ENCODE results near the gene EMILIN3. TPM values are rescaled to one million over a fixed set of nuclear protein-coding genes. Genes with fewer than 3 reads are reported as not detected.

The EMILIN3 gene
- total RNA-seq, 4 donors from 2014 or later = 0.40 to 1.5 (median 0.90) TPM

- 93% methylated on average over 4 of the region's 7 CpGs; no CpG with 5 or more reads in 1 of the 2 donors for WGBS, 2 donors (ENCODE audit: low coverage in 1 of 2)
- H3K4me3 ChIP-seq = no peak overlapping the region
- DNase-seq = no peak
- TF ChIP-seq, protein P1, sequence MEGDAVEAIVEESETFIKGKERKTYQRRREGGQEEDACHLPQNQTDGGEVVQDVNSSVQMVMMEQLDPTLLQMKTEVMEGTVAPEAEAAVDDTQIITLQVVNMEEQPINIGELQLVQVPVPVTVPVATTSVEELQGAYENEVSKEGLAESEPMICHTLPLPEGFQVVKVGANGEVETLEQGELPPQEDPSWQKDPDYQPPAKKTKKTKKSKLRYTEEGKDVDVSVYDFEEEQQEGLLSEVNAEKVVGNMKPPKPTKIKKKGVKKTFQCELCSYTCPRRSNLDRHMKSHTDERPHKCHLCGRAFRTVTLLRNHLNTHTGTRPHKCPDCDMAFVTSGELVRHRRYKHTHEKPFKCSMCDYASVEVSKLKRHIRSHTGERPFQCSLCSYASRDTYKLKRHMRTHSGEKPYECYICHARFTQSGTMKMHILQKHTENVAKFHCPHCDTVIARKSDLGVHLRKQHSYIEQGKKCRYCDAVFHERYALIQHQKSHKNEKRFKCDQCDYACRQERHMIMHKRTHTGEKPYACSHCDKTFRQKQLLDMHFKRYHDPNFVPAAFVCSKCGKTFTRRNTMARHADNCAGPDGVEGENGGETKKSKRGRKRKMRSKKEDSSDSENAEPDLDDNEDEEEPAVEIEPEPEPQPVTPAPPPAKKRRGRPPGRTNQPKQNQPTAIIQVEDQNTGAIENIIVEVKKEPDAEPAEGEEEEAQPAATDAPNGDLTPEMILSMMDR (IDR thresholded peaks at IDR 0.05) = no peak
- no peak for TF ChIP-seq EP300 (IDR thresholded peaks at IDR 0.05; ENCODE audit: low read depth)
- TF ChIP-seq POLR2A (IDR thresholded peaks at IDR 0.05) = no peak
- TF ChIP-seq POLR2AphosphoS5 (IDR thresholded peaks at IDR 0.05) = no peak
- intact Hi-C loops (cut with DNase I; ENCODE audit: low total_unique reads) = no loop called here
- no peaks in the 10 kb centered on the region for H3K9me3 ChIP-seq
- peaks cover 0 to 33% (median 7%) of the 10 kb centered on the region in 4 donors for H3K36me3 ChIP-seq
- in situ Hi-C loops (cut with MboI; ENCODE audit: low pct_ligation_motif_present in 1 of 4, low pct_unique_long_range_greater_than_20kb in 1 of 4, low sequenced_read_pairs in 3 of 4) = no loop called here
- H3K4me1 ChIP-seq = peaks cover 0 to 6% (median 0%) of the 10 kb centered on the region in 4 donors
- H3K27ac ChIP-seq = peak overlapping the region in 1 of 4 donors; percentile 47
- H3K27me3 ChIP-seq = no peaks in the 10 kb centered on the region
These were observed 40.4 kb upstream of the EMILIN3 start for GRCh38 chr20:41406896-41407444.

- no peak for TF ChIP-seq EP300 (IDR thresholded peaks at IDR 0.05; ENCODE audit: low read depth)
- TF ChIP-seq POLR2AphosphoS5 (IDR thresholded peaks at IDR 0.05) = no peak
- TF ChIP-seq POLR2A (IDR thresholded peaks at IDR 0.05) = no peak
- TF ChIP-seq, protein P1 (IDR thresholded peaks at IDR 0.05) = no peak
- intact Hi-C loops (cut with DNase I; ENCODE audit: low total_unique reads) (no loop called here), in situ Hi-C loops (cut with MboI; ENCODE audit: low pct_ligation_motif_present in 1 of 4, low pct_unique_long_range_greater_than_20kb in 1 of 4, low sequenced_read_pairs in 3 of 4) (no loop called here)
- no peak overlapping the region for H3K4me3 ChIP-seq
- H3K4me1 ChIP-seq = peaks cover 0 to 6% (median 0%) of the 10 kb centered on the region in 4 donors
- no peaks in the 10 kb centered on the region for H3K9me3 ChIP-seq
- DNase-seq = no peak
- peaks cover 0 to 28% (median 5%) of the 10 kb centered on the region in 4 donors for H3K36me3 ChIP-seq
- 92% methylated on average over 10 of the region's 10 CpGs; no CpG with 5 or more reads in 1 of the 2 donors for WGBS, 2 donors (ENCODE audit: low coverage in 1 of 2)
- H3K27me3 ChIP-seq = no peaks in the 10 kb centered on the region
- no peak overlapping the region for H3K27ac ChIP-seq
These were observed 39.7 kb upstream of the EMILIN3 start for GRCh38 chr20:41406353-41406752.

GRCh38 chr20:41405436-41405835 lies 38.8 kb upstream of the EMILIN3 start:
- Histone ChIP-seq H3K27ac (no peak overlapping the region), H3K4me3 (no peak overlapping the region), H3K9me3 (no peaks in the 10 kb centered on the region), H3K36me3 (peaks cover 0 to 19% (median 5%) of the 10 kb centered on the region in 4 donors), H3K4me1 (peaks cover 0 to 6% (median 0%) of the 10 kb centered on the region in 4 donors), H3K27me3 (no peaks in the 10 kb centered on the region)
- WGBS, 2 donors (ENCODE audit: low coverage in 1 of 2) = 82% methylated on average over 3 of the region's 3 CpGs; no CpG with 5 or more reads in 1 of the 2 donors
- no peak for DNase-seq
- intact Hi-C loops (cut with DNase I; ENCODE audit: low total_unique reads) = no loop called here
- in situ Hi-C loops (cut with MboI; ENCODE audit: low pct_ligation_motif_present in 1 of 4, low pct_unique_long_range_greater_than_20kb in 1 of 4, low sequenced_read_pairs in 3 of 4) = no loop called here
- no peak for TF ChIP-seq POLR2A (IDR thresholded peaks at IDR 0.05)

- in situ Hi-C loops (cut with MboI; ENCODE audit: low pct_ligation_motif_present in 1 of 4, low pct_unique_long_range_greater_than_20kb in 1 of 4, low sequenced_read_pairs in 3 of 4) = no loop called here
- no peak for DNase-seq
- intact Hi-C loops (cut with DNase I; ENCODE audit: low total_unique reads) = no loop called here
- H3K9me3 ChIP-seq = no peaks in the 10 kb centered on the region
- H3K27ac ChIP-seq = no peak overlapping the region
- H3K4me1 ChIP-seq = no peaks in the 10 kb centered on the region
- WGBS, 2 donors (ENCODE audit: low coverage in 1 of 2) = 75 to 92% methylated on average over 2 to 12 of the region's 12 CpGs
- H3K27me3 ChIP-seq = no peaks in the 10 kb centered on the region
- H3K4me3 ChIP-seq = no peak overlapping the region
- peaks cover 0 to 17% (median 5%) of the 10 kb centered on the region in 4 donors for H3K36me3 ChIP-seq
- TF ChIP-seq EP300 (IDR thresholded peaks at IDR 0.05; ENCODE audit: low read depth) (no peak), POLR2AphosphoS5 (IDR thresholded peaks at IDR 0.05) (no peak), POLR2A (IDR thresholded peaks at IDR 0.05) (no peak)
- TF ChIP-seq, protein P1 (IDR thresholded peaks at IDR 0.05) = no peak
These were observed 37.0 kb upstream of the EMILIN3 start for GRCh38 chr20:41403604-41404003.

Data from transverse colon (tissue), 4 donors.